Skeletal muscle satellite cell (primary cell): ENCODE results near the gene SYTL4. TPM values are rescaled to one million over a fixed set of nuclear protein-coding genes. Genes with fewer than 3 reads are reported as not detected.
"Not testable (repeated sequence)": the region's sequence is repeated elsewhere in the genome, so short reads cannot be mapped to it uniquely, and the experiment has no call there.

ENCODE experiments used
- H3K27me3 ChIP-seq: 2 replicates; pipeline ENCODE4 v1.7.0; 2013; ENCODE audit warnings: low read length; ENCODE audit not compliant: control insufficient read depth, insufficient read depth
- H3K36me3 ChIP-seq: 2 replicates; pipeline ENCODE4 v1.7.0; 2013; ENCODE audit warnings: mild to moderate bottlenecking, control low read depth, low read length; ENCODE audit not compliant: insufficient read depth
- H3K4me1 ChIP-seq: 2 replicates; pipeline ENCODE4 v1.7.0; 2013; ENCODE audit warnings: low read length; ENCODE audit not compliant: control insufficient read depth, insufficient read depth
- H3K4me2 ChIP-seq: 2 replicates; pipeline ENCODE4 v1.7.0; 2013; ENCODE audit warnings: mild to moderate bottlenecking, low read length
- H3K4me3 ChIP-seq: 2 replicates; pipeline ENCODE4 v1.7.0; 2013; ENCODE audit warnings: low read length
- H3K9ac ChIP-seq: 2 replicates; pipeline ENCODE4 v1.7.0; 2013; ENCODE audit warnings: mild to moderate bottlenecking, low read depth, low read length, moderate library complexity
- H3K9me3 ChIP-seq: replicated peaks from 2 replicates; pipeline ENCODE4 v1.7.0; 2013; ENCODE audit warnings: mild to moderate bottlenecking, control low read depth, low read length
- total RNA-seq: library from RNA; depleted of rRNA; stranded (reverse); fragments of >200 nt; gene quantifications from 2 replicates; pipeline ENCODE4 v1.2.3, GENCODE V29; 2012; rRNA removed

Gene SYTL4
- total RNA-seq = 1.1 and 2.0 TPM in 2 replicates

DNA sequence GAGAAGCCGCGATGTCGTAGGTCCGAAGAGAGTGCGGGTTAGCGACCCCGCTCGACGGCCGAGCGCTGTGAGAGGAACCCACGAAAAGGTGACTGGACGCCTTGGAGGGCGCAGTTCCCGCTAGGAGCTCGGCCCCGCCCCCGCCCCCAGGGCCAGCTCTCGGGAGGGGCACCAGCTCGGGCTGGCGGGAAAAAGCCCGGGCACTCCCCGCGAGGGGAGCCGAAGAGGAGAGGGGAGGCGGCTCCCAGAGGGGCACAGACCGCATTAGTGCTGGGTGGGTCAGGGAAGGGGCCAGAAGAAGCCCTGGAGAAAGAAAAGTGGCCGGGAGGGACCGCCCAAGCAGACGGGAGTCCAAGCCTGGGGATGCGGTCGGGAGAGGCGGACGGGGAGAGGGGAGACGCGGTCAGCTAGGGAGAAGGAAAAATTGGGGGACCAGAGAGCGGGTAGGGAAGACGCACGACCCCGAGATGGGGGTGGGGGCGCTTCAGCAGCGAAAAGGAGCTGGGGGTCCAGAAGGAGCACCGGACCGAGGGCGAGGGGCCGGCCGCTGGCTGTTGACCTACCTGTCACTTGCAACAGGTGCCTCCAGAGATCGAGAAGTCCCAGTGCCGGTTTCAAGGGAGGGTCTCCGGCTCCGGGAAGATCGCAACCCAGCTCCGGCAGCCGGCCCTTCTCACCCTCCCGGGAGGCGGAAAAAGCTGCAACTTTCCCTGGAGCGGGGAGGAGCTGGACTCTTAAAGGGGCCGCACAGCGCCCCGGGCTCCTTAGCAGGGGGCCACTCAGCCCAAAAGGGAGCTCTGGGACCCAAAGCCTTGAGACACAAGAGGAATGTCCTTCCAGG is at the start of gene SYTL4:
SYTL4 (minus strand) TSS at position 681 of the 841 bp plus-strand sequence. CDS start 30,084 bp downstream, outside the sequence.
- Histone ChIP-seq H3K4me3 (peak within 1 kb of the TSS; percentile 79), H3K4me1 (peaks cover 11% of the 10 kb centered on the region), H3K9ac (peak within 1 kb of the TSS; percentile 68), H3K27me3 (peaks cover 2% of the 10 kb centered on the region), H3K36me3 (no peaks in the 10 kb centered on the region), H3K9me3 (no peaks in the 10 kb centered on the region), H3K4me2 (peak within 1 kb of the TSS; percentile 83)

GRCh38 chrX:100769439-100769838 is 37.5 kb upstream of the SYTL4 start:
- H3K36me3 ChIP-seq, H3K4me1 ChIP-seq, H3K4me2 ChIP-seq, H3K9ac ChIP-seq, H3K4me3 ChIP-seq, H3K9me3 ChIP-seq: not testable (repeated sequence)
- peaks cover 14% of the 10 kb centered on the region for H3K27me3 ChIP-seq

GRCh38 chrX:100768679-100769338 is 36.9 kb upstream of the SYTL4 start:
- Histone ChIP-seq H3K4me3 (no peak overlapping the region), H3K4me2 (no peak overlapping the region), H3K36me3 (no peaks in the 10 kb centered on the region), H3K27me3 (peaks cover 9% of the 10 kb centered on the region), H3K9me3 (no peaks in the 10 kb centered on the region), H3K9ac (no peak overlapping the region), H3K4me1 (no peaks in the 10 kb centered on the region)

GRCh38 chrX:100750883-100751282 is 19.0 kb upstream of the SYTL4 start:
- Histone ChIP-seq H3K4me2 (no peak overlapping the region), H3K4me3 (no peak overlapping the region), H3K9ac (no peak overlapping the region), H3K27me3 (peaks cover 21% of the 10 kb centered on the region), H3K9me3 (no peaks in the 10 kb centered on the region), H3K36me3 (no peaks in the 10 kb centered on the region), H3K4me1 (peaks cover 7% of the 10 kb centered on the region)

DNA sequence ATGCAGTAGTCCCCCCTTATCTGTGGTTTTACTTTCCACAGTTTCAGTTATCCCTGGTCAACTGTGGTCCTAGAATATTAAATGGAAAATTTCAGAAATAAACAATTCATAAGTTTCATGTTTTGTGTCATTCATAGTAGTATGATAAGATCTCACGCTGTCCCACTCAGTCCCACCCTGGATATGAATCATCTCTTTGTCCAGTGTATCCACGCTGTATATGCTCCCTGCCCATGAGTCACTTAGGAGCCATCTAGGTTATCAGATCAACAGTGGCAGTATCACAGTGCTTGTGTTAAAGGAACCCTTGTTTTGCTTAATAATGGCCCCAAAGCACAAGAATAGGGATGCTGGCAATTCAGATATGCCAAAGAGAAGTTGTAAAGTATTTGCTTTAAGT is 16.2 kb upstream of the SYTL4 start:
- H3K4me1 ChIP-seq = peaks cover 10% of the 10 kb centered on the region
- H3K9me3 ChIP-seq = no peaks in the 10 kb centered on the region
- no peaks in the 10 kb centered on the region for H3K36me3 ChIP-seq
- H3K27me3 ChIP-seq = peaks cover 17% of the 10 kb centered on the region
- H3K4me3 ChIP-seq = no peak overlapping the region
- no peak overlapping the region for H3K4me2 ChIP-seq
- H3K9ac ChIP-seq = no peak overlapping the region

DNA sequence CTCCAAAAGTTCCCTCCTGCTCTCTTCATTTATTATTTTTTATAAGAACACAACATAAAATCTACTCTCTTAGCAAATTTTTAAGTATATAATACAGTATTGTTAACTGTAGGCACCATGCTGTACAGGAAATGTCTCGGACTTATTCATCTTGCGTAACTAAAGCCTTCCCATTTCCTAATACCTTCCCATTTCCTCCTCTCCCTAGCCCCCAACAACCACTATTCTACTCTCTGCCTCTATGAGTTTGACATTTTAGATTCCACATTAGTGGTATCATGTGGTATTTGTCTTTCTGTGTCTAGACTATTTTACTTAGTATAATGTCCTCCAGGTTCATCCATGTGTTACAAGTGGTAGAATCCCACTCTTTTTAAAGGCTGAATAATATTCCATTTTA is 15.8 kb upstream of the SYTL4 start:
- H3K9ac ChIP-seq = no peak overlapping the region
- peaks cover 10% of the 10 kb centered on the region for H3K4me1 ChIP-seq
- no peaks in the 10 kb centered on the region for H3K36me3 ChIP-seq
- H3K4me2 ChIP-seq = no peak overlapping the region
- no peak overlapping the region for H3K4me3 ChIP-seq
- H3K9me3 ChIP-seq = no peaks in the 10 kb centered on the region
- peaks cover 20% of the 10 kb centered on the region for H3K27me3 ChIP-seq

- Histone ChIP-seq H3K27me3 (peaks cover 26% of the 10 kb centered on the region), H3K36me3 (no peaks in the 10 kb centered on the region), H3K4me2 (no peak overlapping the region), H3K4me1 (peaks cover 10% of the 10 kb centered on the region), H3K9ac (no peak overlapping the region), H3K9me3 (no peaks in the 10 kb centered on the region), H3K4me3 (no peak overlapping the region)
Measured at GRCh38 chrX:100747090-100747489, 15.2 kb upstream of the SYTL4 start.

- Histone ChIP-seq H3K4me1 (peaks cover 10% of the 10 kb centered on the region), H3K9ac (no peak overlapping the region), H3K4me3 (no peak overlapping the region), H3K4me2 (peak overlapping the region; percentile 53), H3K27me3 (peaks cover 34% of the 10 kb centered on the region), H3K9me3 (no peaks in the 10 kb centered on the region), H3K36me3 (no peaks in the 10 kb centered on the region)
Measured at GRCh38 chrX:100745806-100746537, 14.1 kb upstream of the SYTL4 start.

- H3K9me3 ChIP-seq = no peaks in the 10 kb centered on the region
Measured at GRCh38 chrX:100745205-100745604, 13.3 kb upstream of the SYTL4 start.

GRCh38 chrX:100743009-100743607 is 11.2 kb upstream of the SYTL4 start:
- peaks cover 10% of the 10 kb centered on the region for H3K4me1 ChIP-seq
- H3K4me2 ChIP-seq = no peak overlapping the region
- H3K4me3 ChIP-seq = no peak overlapping the region
- no peaks in the 10 kb centered on the region for H3K36me3 ChIP-seq
- no peaks in the 10 kb centered on the region for H3K9me3 ChIP-seq
- H3K27me3 ChIP-seq = peaks cover 58% of the 10 kb centered on the region
- no peak overlapping the region for H3K9ac ChIP-seq

More at GRCh38 chrX:100745205-100745604, 13.3 kb upstream of the SYTL4 start:
- no peaks in the 10 kb centered on the region for H3K36me3 ChIP-seq
- no peak overlapping the region for H3K9ac ChIP-seq
- H3K27me3 ChIP-seq = peaks cover 37% of the 10 kb centered on the region
- H3K4me1 ChIP-seq = peaks cover 10% of the 10 kb centered on the region
- no peak overlapping the region for H3K4me3 ChIP-seq
- no peak overlapping the region for H3K4me2 ChIP-seq

DNA sequence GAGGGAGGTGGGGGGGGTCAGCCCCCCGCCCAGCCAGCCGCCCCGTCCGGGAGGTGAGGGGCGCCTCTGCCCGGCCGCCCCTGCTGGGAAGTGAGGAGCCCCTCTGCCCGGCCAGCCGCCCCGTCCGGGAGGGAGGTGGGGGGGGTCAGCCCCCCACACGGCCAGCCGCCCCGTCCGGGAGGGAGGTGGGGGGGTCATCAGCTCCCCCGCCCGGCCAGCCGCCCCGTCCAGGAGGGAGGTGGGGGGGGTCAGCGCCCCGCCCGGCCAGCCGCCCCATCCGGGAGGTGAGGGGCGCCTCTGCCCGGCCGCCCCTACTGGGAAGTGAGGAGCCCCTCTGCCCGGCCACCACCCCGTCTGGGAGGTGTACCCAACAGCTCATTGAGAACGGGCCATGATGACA is 7.9 kb downstream of the SYTL4 start:
- not testable (repeated sequence) for H3K4me3 ChIP-seq, H3K36me3 ChIP-seq
- peaks cover 15% of the 10 kb centered on the region for H3K4me1 ChIP-seq

More for the DNA sequence above, 7.9 kb downstream of the SYTL4 start:
- not testable (repeated sequence) for H3K9ac ChIP-seq, H3K27me3 ChIP-seq, H3K9me3 ChIP-seq, H3K4me2 ChIP-seq
